GM23338 (cell line): ENCODE measurements around the gene KRT7. TPM values are rescaled to one million over a fixed set of nuclear protein-coding genes. Genes with fewer than 3 reads are reported as not detected.

ENCODE experiments used
- ATAC-seq: fragments of 200-7000 bp; cut with Tn5 transposase; 3 replicates; pipeline ENCODE4 v1.9.1; 2020
- DNase-seq: peaks from one replicate; pipeline ENCODE4 v3.0.0-alpha.2; 2015; ENCODE audit warnings: low spot score
- H2AFZ ChIP-seq: fragments of 200-600 bp; sonication (generic); 2 replicates; pipeline ENCODE4 v1.8.0; 2016; ENCODE audit warnings: antibody characterized with exemption, mild to moderate bottlenecking, moderate library complexity
- H3F3A ChIP-seq: fragments of 200-600 bp; sonication (generic); replicated peaks from 2 replicates; pipeline ENCODE4 v1.8.0; 2017; ENCODE audit warnings: antibody characterized with exemption, mixed run types, low read depth
- H3K27ac ChIP-seq: fragments of 200-600 bp; sonication (generic); 2 replicates; pipeline ENCODE4 v1.6.1; 2016; ENCODE audit warnings: low read depth
- H3K27me3 ChIP-seq: fragments of 200-600 bp; sonication (generic); 2 replicates; pipeline ENCODE4 v1.8.0; 2016; ENCODE audit warnings: mild to moderate bottlenecking, mixed run types, moderate library complexity; ENCODE audit not compliant: insufficient read depth
- H3K36me3 ChIP-seq: fragments of 200-600 bp; sonication (generic); 2 replicates; pipeline ENCODE4 v1.8.0; 2016; ENCODE audit warnings: mild to moderate bottlenecking; ENCODE audit not compliant: insufficient read depth
- H3K4me1 ChIP-seq: fragments of 200-600 bp; sonication (generic); 2 replicates; pipeline ENCODE4 v1.8.0; 2016; ENCODE audit warnings: mild to moderate bottlenecking, moderate library complexity; ENCODE audit not compliant: insufficient read depth
- H3K4me2 ChIP-seq: fragments of 200-600 bp; sonication (generic); 2 replicates; pipeline ENCODE4 v1.7.1; 2017; ENCODE audit warnings: mixed run types
- H3K4me3 ChIP-seq: fragments of 200-600 bp; sonication (generic); 2 replicates; pipeline ENCODE4 v1.6.1; 2016; ENCODE audit warnings: mixed run types
- H3K79me2 ChIP-seq: fragments of 200-600 bp; sonication (generic); replicated peaks from 2 replicates; pipeline ENCODE4 v1.8.0; 2017; ENCODE audit warnings: mild to moderate bottlenecking; ENCODE audit not compliant: insufficient read depth
- H3K9me2 ChIP-seq: fragments of 200-600 bp; sonication (generic); 2 replicates; pipeline ENCODE4 v1.8.0; 2017; ENCODE audit not compliant: insufficient read depth
- H4K20me1 ChIP-seq: fragments of 200-600 bp; sonication (generic); replicated peaks from 2 replicates; pipeline ENCODE4 v1.8.0; 2017; ENCODE audit warnings: mild to moderate bottlenecking; ENCODE audit not compliant: insufficient read depth
- H3K27ac Mint-ChIP-seq: 2 replicates; pipeline ENCODE4 v1.8.0; 2020; ENCODE audit warnings: inconsistent platforms, mild to moderate bottlenecking, moderate library complexity, mixed read lengths
- H3K27me3 Mint-ChIP-seq: 3 replicates; pipeline ENCODE4 v1.8.0; 2022; ENCODE audit warnings: low read depth, mild to moderate bottlenecking, moderate library complexity, mixed read lengths, inconsistent platforms; ENCODE audit not compliant: insufficient read depth, poor library complexity
- H3K36me3 Mint-ChIP-seq: 3 replicates; pipeline ENCODE4 v1.8.0; 2021; ENCODE audit warnings: low read depth, mild to moderate bottlenecking, inconsistent platforms, moderate library complexity, mixed read lengths
- H3K4me1 Mint-ChIP-seq: 3 replicates; pipeline ENCODE4 v1.8.0; 2020; ENCODE audit warnings: mild to moderate bottlenecking, inconsistent platforms, mixed read lengths
- H3K4me3 Mint-ChIP-seq: 3 replicates; pipeline ENCODE4 v1.8.0; 2021; ENCODE audit warnings: moderate library complexity, mild to moderate bottlenecking, inconsistent platforms, mixed read lengths
- H3K9me3 Mint-ChIP-seq: 3 replicates; pipeline ENCODE4 v1.8.0; 2020; ENCODE audit warnings: moderate library complexity, mild to moderate bottlenecking, inconsistent platforms, mixed read lengths
- CREB1 ChIP-seq: fragments of 250-450 bp; sonication (Bioruptor Pico); IDR thresholded peaks from 2 replicates; pipeline ENCODE4 v1.5.0; 2020; ENCODE audit warnings: low read depth, mild to moderate bottlenecking, moderate library complexity
- CTCF ChIP-seq, 2 experiments: fragments of 200-600 bp in 1 of 2; sonication (generic) in 1 of 2; conservative IDR thresholded peaks; 2 replicates each; pipeline versions ENCODE4 v1.5.1 to v1.6.1; 2016 to 2017; ENCODE audit warnings: antibody characterized with exemption in 2 of 2, low read depth in 2 of 2, mild to moderate bottlenecking in 2 of 2, moderate library complexity in 1 of 2
- ETS1 ChIP-seq: IDR thresholded peaks from 2 replicates; pipeline ENCODE4 v1.6.1; 2016; ENCODE audit warnings: antibody characterized with exemption
- EZH2 ChIP-seq: fragments of 200-600 bp; sonication (generic); IDR thresholded peaks from one replicate; pipeline ENCODE4 v1.8.0; 2017; ENCODE audit warnings: antibody characterized with exemption, mild to moderate bottlenecking, low read depth; ENCODE audit not compliant: unreplicated experiment
- EZH2phosphoT487 ChIP-seq: fragments of 200-600 bp; sonication (generic); IDR thresholded peaks from one replicate; pipeline ENCODE4 v1.8.1; 2018; ENCODE audit warnings: antibody characterized with exemption; ENCODE audit not compliant: unreplicated experiment
- JUNB ChIP-seq: IDR thresholded peaks from one replicate; pipeline ENCODE4 v1.6.1; 2016; ENCODE audit warnings: antibody characterized with exemption; ENCODE audit not compliant: unreplicated experiment
- NANOG ChIP-seq: IDR thresholded peaks from 2 replicates; pipeline ENCODE4 v1.6.1; 2016; ENCODE audit warnings: antibody characterized with exemption, borderline replicate concordance
- POLR2AphosphoS5 ChIP-seq: IDR thresholded peaks from 2 replicates; pipeline ENCODE4 v1.6.1; 2016; ENCODE audit warnings: antibody characterized with exemption, low read depth
- REST ChIP-seq: IDR thresholded peaks from one replicate; pipeline ENCODE4 v1.6.1; 2018; ENCODE audit warnings: antibody characterized with exemption; ENCODE audit not compliant: unreplicated experiment
- STAT1 ChIP-seq: IDR thresholded peaks from one replicate; pipeline ENCODE4 v1.6.1; 2016; ENCODE audit warnings: antibody characterized with exemption; ENCODE audit not compliant: unreplicated experiment
- ZNF114 ChIP-seq: fragments of 250-450 bp; sonication (Bioruptor Pico); IDR thresholded peaks from 2 replicates; pipeline ENCODE4 v1.5.0; 2020; ENCODE audit warnings: mild to moderate bottlenecking, moderate library complexity
- ZNF331 ChIP-seq: fragments of 250-450 bp; sonication (Bioruptor Pico); IDR thresholded peaks from 2 replicates; pipeline ENCODE4 v1.5.0; 2020; ENCODE audit warnings: low read depth, mild to moderate bottlenecking, moderate library complexity
- ZNF462 ChIP-seq: fragments of 250-450 bp; sonication (Bioruptor Pico); IDR thresholded peaks from 2 replicates; pipeline ENCODE4 v1.5.0; 2020; ENCODE audit warnings: mild to moderate bottlenecking, moderate library complexity
- polyA plus RNA-seq: library from polyadenylated mRNA; unstranded; fragments of >200 nt; fragmentation: Nextera tagmentation; extraction: Ambion mirVana; gene quantifications from 2 replicates; pipeline ENCODE4 v1.2.1, GENCODE V29; 2016
- total RNA-seq: library from RNA; depleted of rRNA; stranded (reverse); fragments of >200 nt; shearing (Covaris generic); gene quantifications from 2 replicates; pipeline ENCODE4 v1.2.3, GENCODE V29; 2014

Gene KRT7
- total and polyA plus RNA-seq, 2 experiments from 2014 or later: 6.5 to 9.4 TPM

GRCh38 chr12:52268212-52268611, 35.2 kb downstream of the KRT7 start:
- Mint-ChIP-seq H3K9me3 (no peaks in the 10 kb centered on the region), H3K27ac (no peak overlapping the region)
- no peak for ATAC-seq

More at GRCh38 chr12:52268212-52268611, 35.2 kb downstream of the KRT7 start:
- Mint-ChIP-seq H3K36me3 (no peaks in the 10 kb centered on the region), H3K4me1 (no peaks in the 10 kb centered on the region), H3K4me3 (no peak overlapping the region), H3K27me3 (peaks cover 2% of the 10 kb centered on the region)
- no peak for TF ChIP-seq ZNF462 (CRISPR knock-in tag)
- no peak for TF ChIP-seq ETS1
- TF ChIP-seq EZH2phosphoT487: no peak
- no peak for TF ChIP-seq STAT1
- TF ChIP-seq NANOG: no peak
- no peak for TF ChIP-seq EZH2
- TF ChIP-seq JUNB: no peak
- TF ChIP-seq CREB1 (CRISPR knock-in tag): no peak
- no peak for TF ChIP-seq ZNF114 (CRISPR knock-in tag)
- TF ChIP-seq REST: no peak
- TF ChIP-seq ZNF331 (CRISPR knock-in tag): no peak
- no peak for TF ChIP-seq CTCF (conservative IDR thresholded peaks at IDR 0.05; ENCODE audit: low read depth in 2 of 2)
- TF ChIP-seq POLR2AphosphoS5: no peak
- H3K4me3 ChIP-seq: no peak overlapping the region
- no peaks in the 10 kb centered on the region for H3K36me3 ChIP-seq
- no peaks in the 10 kb centered on the region for H3K27me3 ChIP-seq
- no peaks in the 10 kb centered on the region for H3K4me1 ChIP-seq
- no peak for DNase-seq
- no peak overlapping the region for H2AFZ ChIP-seq
- H3K9me2 ChIP-seq: peaks cover 9% of the 10 kb centered on the region; the same call in 1 of the 2 replicates
- no peaks in the 10 kb centered on the region for H4K20me1 ChIP-seq
- no peaks in the 10 kb centered on the region for H3F3A ChIP-seq
- H3K27ac ChIP-seq: no peak overlapping the region
- H3K4me2 ChIP-seq: no peak overlapping the region
- no peaks in the 10 kb centered on the region for H3K79me2 ChIP-seq
